ENCODE measurements around the gene AMACR. TPM values are rescaled to one million over a fixed set of nuclear protein-coding genes. Genes with fewer than 3 reads are reported as not detected.
A peak's percentile ranks its signal among the peaks of the same experiment; 100 is the strongest.

The AMACR gene
- total and polyA plus RNA-seq, 2 donors from 2014 or later, result 155 to 291 TPM

- DNase-seq (no peak), FAIRE-seq (no peak)
- intact Hi-C loops (cut with DNase I), result no loop called here
These were observed 3.9 kb downstream of the AMACR start for GRCh38 chr5:34003941-34004340.

GRCh38 chr5:34002629-34003328 is 5.1 kb downstream of the AMACR start:
- Histone ChIP-seq H3K36me3 (ENCODE audit: control insufficient read depth in 2 of 3, insufficient read depth in 3 of 3, low read length in 3 of 3) (peaks cover 9 to 25% (median 16%) of the 10 kb centered on the region in 3 donors), H3K4me3 (ENCODE audit: low read length in 3 of 3) (no peak overlapping the region), H3K4me1 (ENCODE audit: control insufficient read depth in 2 of 3, insufficient read depth in 2 of 3, low read depth in 1 of 3, low read length in 3 of 3) (peaks cover 0 to 20% (median 12%) of the 10 kb centered on the region in 3 donors), H3K9ac (ENCODE audit: low read length in 3 of 3) (no peak overlapping the region), H3K27me3 (ENCODE audit: control insufficient read depth, insufficient read depth, low read length) (no peaks in the 10 kb centered on the region), H3K27ac (ENCODE audit: low read depth in 2 of 2, low read length in 2 of 2) (no peak overlapping the region), H3K9me3 (ENCODE audit: control insufficient read depth in 2 of 3, insufficient read depth in 1 of 3, low read length in 3 of 3) (no peaks in the 10 kb centered on the region)
- DNase-seq, result peak in 2 of 5 donors; percentile 40 to 59
- intact Hi-C loops (cut with DNase I), result no loop called here
- FAIRE-seq, result no peak
- no peak for TF ChIP-seq CTCF (IDR thresholded peaks at IDR 0.05; ENCODE audit: borderline replicate concordance, extremely low read depth, insufficient read depth)

More at GRCh38 chr5:34003941-34004340, 3.9 kb downstream of the AMACR start:
- H3K4me3 ChIP-seq (ENCODE audit: low read length in 3 of 3), result peak overlapping the region in 1 of 3 donors; percentile 19
- no peak overlapping the region for H3K9ac ChIP-seq (ENCODE audit: low read length in 3 of 3)
- H3K4me1 ChIP-seq (ENCODE audit: control insufficient read depth in 2 of 3, insufficient read depth in 2 of 3, low read depth in 1 of 3, low read length in 3 of 3), result peaks cover 0 to 24% (median 12%) of the 10 kb centered on the region in 3 donors
- no peaks in the 10 kb centered on the region for H3K9me3 ChIP-seq (ENCODE audit: control insufficient read depth in 2 of 3, insufficient read depth in 1 of 3, low read length in 3 of 3)
- peaks cover 9 to 25% (median 14%) of the 10 kb centered on the region in 3 donors for H3K36me3 ChIP-seq (ENCODE audit: control insufficient read depth in 2 of 3, insufficient read depth in 3 of 3, low read length in 3 of 3)
- no peaks in the 10 kb centered on the region for H3K27me3 ChIP-seq (ENCODE audit: control insufficient read depth, insufficient read depth, low read length)
- TF ChIP-seq CTCF (IDR thresholded peaks at IDR 0.05; ENCODE audit: borderline replicate concordance, extremely low read depth, insufficient read depth), result no peak
- no peak overlapping the region for H3K27ac ChIP-seq (ENCODE audit: low read depth in 2 of 2, low read length in 2 of 2)

GRCh38 chr5:34001241-34001841 is 6.5 kb downstream of the AMACR start:
- H3K27ac ChIP-seq (ENCODE audit: low read depth in 2 of 2, low read length in 2 of 2), result peak overlapping the region in 1 of 2 donors; percentile 46
- no peaks in the 10 kb centered on the region for H3K27me3 ChIP-seq (ENCODE audit: control insufficient read depth, insufficient read depth, low read length)
- TF ChIP-seq CTCF (IDR thresholded peaks at IDR 0.05; ENCODE audit: borderline replicate concordance, extremely low read depth, insufficient read depth), result no peak
- peaks cover 9 to 25% (median 18%) of the 10 kb centered on the region in 3 donors for H3K36me3 ChIP-seq (ENCODE audit: control insufficient read depth in 2 of 3, insufficient read depth in 3 of 3, low read length in 3 of 3)
- peaks cover 0 to 25% (median 11%) of the 10 kb centered on the region in 3 donors for H3K4me1 ChIP-seq (ENCODE audit: control insufficient read depth in 2 of 3, insufficient read depth in 2 of 3, low read depth in 1 of 3, low read length in 3 of 3)
- FAIRE-seq, result no peak
- intact Hi-C loops (cut with DNase I), result no loop called here
- H3K9ac ChIP-seq (ENCODE audit: low read length in 3 of 3), result peak overlapping the region in 1 of 3 donors; percentile 23
- no peaks in the 10 kb centered on the region for H3K9me3 ChIP-seq (ENCODE audit: control insufficient read depth in 2 of 3, insufficient read depth in 1 of 3, low read length in 3 of 3)
- peak in 4 of 5 donors; percentile 52 to 79 (median 76) for DNase-seq
- peak overlapping the region in 1 of 3 donors; percentile 17 for H3K4me3 ChIP-seq (ENCODE audit: low read length in 3 of 3)
